NCI-H510A (cell line): Measurements from ENCODE around the gene CETP.
"Not testable (repeated sequence)": the region's sequence is repeated elsewhere in the genome, so short reads cannot be mapped to it uniquely, and the experiment has no call there.

Source experiments
- DNase-seq: peaks from one replicate; lab custom pipeline; 2025; lab: John Stamatoyannopoulos, UW

The CETP gene

GRCh38 chr16:56980792-56981724 lies 19.3 kb downstream of the CETP start:
- DNase-seq = no peak

DNA sequence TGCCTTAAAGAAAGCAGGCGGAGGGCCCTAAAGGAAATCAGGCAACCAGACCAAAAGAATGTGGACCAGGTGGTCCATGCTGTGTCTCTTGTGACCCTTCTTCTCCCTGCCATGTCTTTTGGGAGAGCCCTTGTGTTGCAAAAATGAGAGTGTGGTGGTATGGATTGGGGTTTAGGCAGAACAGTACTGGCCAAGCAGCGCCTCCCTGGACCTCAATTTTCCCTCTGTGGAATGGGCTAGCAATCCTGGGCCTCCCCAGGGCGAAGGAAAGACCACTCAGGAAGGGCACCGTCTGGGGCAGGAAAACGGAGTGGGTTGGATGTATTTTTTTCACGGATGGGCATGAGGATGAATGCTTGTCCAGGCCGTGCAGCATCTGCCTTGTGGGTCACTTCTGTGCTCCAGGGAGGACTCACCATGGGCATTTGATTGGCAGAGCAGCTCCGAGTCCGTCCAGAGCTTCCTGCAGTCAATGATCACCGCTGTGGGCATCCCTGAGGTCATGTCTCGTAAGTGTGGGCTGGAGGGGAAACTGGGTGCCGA lies 20.1 kb downstream of the CETP start:
- DNase-seq = no peak

DNA sequence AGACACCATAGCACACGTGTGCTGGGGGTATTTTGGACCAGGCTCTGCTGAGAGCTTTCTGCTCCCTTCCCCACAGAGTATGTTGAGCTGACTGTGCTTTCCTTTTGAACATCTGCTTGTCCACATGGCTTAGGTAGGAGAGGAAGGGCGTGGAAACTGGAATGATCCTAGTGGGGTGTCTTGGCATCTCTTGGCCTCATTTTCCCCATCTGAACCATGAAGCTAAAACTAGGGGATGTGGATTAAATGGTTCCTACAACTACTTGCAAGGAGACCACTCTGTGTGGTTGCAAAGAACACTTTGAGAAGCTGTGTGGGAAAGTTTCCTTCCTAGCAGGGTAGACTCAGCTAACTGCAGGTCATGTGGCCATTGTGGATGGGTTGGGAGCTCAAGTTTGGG lies 20.9 kb downstream of the CETP start:
- DNase-seq = no peak

GRCh38 chr16:56983211-56983751 lies 21.5 kb downstream of the CETP start:
- DNase-seq = no peak

DNA sequence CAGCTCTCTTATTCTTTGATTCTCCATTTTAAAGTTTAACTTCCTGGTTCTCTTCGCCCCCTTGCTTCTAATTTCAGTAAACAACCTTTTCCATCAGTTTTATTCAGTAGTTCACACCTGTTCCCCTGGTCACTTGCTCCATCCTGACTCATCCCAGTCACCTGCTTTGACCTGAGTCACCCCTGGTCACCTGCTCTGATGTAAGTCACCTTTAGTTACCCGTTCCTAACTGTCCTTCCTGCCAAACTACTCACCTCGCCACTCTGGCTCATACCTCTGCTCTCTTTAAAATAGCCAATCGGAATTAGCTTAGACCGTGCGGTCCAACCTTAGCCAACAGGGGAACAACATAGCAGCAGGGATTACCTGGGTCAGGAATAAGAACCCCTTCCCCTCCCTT lies 22.9 kb downstream of the CETP start:
- DNase-seq = no peak

GRCh38 chr16:56985288-56985961 lies 23.7 kb downstream of the CETP start:
- DNase-seq = no peak

GRCh38 chr16:56985962-56986360 lies 24.2 kb downstream of the CETP start:
- no peak for DNase-seq

DNA sequence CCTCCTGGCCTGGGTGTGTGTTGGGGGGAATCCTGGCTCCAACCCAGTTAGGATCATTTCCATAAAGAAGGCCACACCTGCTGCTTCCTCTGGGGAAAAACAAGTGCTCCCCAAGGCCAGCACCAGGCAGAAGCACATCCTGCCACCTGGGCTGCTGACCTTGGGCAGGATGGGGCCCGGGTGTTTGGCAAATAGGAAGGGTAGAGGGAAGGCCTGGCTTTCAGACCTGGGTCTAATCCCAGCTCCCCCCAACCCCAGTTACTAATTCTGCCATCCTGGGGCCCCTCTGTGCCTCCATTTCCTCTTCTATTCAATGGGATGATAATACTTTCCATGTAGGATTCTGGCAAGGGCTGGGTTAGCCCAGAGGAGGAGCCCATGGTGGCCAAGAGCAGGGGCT lies 24.6 kb downstream of the CETP start:
- no peak for DNase-seq

GRCh38 chr16:56986908-56987307 lies 25.2 kb downstream of the CETP start:
- not testable (repeated sequence) for DNase-seq

- no peak for DNase-seq
Measured at GRCh38 chr16:56987692-56988091, 25.9 kb downstream of the CETP start.

- DNase-seq = no peak
Measured at GRCh38 chr16:56988161-56988947, 26.6 kb downstream of the CETP start.

DNA sequence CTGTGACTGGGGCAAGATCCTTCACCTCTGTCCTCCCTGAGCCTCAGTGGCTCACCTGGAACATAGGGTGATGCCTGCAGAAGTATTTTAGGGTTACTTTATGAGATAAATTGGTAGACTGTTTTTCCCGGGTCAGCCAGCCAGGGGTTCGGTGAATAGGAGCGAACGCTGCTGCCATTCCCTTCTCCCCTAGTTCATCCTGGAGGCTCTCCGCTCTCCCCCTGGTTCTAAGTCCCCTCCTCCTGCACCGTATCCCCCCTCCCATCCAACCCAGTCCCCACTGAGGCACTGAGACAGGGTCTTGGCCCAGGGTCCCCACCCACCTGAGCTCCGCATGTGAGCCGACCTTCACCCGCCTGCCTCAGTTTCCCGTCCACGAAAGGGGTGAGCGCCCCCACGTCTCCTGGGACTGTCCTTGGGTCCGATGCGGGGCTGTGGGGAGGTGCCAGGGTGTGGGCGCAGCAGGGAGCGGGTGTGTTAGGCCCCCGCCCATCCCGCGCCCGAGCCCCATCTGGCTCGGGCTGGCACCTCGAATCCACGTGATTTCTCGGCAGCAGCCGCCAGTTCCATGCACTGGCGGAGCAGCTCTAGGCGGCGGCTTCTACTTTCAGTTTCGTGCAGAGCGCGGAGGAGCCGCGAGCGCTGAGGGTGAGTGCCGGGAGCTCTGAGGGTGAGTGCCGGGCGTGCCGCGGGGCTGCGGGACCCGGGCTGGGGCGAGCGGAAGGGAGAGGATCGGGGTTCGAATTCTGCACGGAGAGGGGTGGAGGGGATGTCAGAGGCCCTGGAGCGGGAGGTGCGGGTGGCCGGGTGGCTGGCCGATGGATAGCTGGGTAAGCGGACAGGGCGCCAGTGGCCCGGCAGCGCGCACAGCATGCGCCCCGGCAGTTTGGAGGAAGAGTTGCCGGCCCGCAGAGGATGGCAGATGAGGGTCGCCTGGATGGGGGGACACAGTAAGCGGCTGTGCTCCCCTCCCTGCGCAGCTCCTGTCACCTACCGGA lies 27.5 kb downstream of the CETP start, which contains the start of gene NLRC5:
Gene NLRC5 (plus strand): TSS at position 610 of the 998 bp plus-strand sequence. CDS start 31,156 bp downstream, outside the sequence.
- DNase-seq = peak; percentile 45

DNA sequence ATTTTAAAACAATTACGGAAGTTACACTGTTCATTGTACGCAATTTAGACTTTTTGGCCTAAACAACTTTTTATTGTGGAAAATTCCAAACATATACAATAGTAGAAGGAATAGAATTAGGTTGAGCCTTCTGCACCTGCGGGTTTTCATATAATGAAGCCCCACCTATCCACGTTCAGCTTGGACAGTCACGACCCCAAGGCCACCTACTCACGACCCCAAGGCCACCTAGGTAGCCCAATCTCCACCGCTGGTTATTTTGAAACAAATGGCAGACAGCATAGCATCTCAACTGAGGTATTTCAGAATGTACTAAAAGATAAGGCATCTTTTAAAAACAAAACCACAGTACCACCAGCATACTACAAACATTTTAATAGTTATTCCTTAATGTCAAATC lies 28.2 kb downstream of the CETP start:
- no peak for DNase-seq

- no peak for DNase-seq
Measured at GRCh38 chr16:56990407-56991286, 28.9 kb downstream of the CETP start.

- not testable (repeated sequence) for DNase-seq
Measured at GRCh38 chr16:56992431-56992830, 30.7 kb downstream of the CETP start.

- DNase-seq = no peak
Measured at GRCh38 chr16:56993204-56993603, 31.5 kb downstream of the CETP start.

DNA sequence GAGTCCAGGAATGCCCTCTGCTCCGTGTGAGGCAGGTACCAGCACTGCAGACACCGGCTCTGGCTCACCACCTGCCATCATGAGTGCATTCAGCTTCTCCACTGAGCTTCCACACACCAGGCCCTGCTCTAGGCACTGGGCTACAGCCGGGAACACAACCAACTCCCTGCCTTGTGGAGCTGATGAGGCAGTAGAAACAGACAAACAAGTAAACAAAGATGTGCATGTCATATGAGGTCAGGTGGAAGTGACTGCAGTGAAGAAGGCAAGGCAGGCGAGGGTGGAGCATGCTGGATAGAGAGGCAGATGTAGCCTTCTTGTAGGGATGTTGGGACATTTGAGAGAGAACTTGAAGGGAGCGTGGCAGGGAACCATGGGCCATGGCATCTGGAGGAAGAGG lies 32.6 kb downstream of the CETP start:
- DNase-seq = no peak

GRCh38 chr16:56995136-56995805 lies 33.5 kb downstream of the CETP start:
- no peak for DNase-seq

DNA sequence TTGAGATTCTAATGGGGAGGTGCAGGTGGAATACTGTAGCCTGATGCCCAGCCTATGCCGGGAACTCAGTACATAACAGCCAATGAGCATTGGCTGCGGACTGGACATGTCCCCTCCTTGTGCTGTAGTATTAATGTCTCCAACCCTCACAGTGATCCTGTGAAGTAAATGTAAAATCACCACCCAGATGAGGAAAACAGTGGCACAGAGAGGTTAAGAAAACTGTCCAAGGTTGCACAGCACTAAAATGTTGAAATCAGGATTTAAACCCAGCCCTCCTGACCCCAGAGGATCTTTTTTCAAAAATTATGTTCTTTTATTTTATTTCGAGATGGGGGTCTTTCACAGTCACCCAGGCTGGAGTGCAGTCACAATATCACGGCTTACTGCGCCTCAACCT lies 35.5 kb downstream of the CETP start:
- no peak for DNase-seq
